ENCODE measurements around the gene PLSCR1.
"Not testable (repeated sequence)": the region's sequence is repeated elsewhere in the genome, so short reads cannot be mapped to it uniquely, and the experiment has no call there.

PLSCR1 gene

DNA sequence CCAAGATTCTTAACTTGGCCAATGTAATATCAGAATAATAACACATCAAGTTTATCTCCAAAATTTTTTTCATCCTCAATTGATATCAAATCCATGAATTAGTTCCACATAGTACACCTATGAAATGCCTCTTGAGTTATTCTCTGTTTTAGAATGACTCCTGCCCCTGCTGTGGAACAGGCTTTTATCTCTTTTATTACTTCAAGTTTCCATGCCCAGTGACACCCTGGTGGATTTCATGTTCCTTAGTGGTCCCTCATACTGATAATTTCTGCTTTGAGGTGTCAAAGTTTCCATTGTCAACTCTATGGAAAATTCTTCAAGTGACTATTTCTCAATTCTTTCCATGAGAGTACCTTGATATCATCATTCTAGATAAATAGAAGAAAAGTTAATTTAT is 24.6 kb downstream of the PLSCR1 start:
- no peak for DNase-seq (ENCODE audit: insufficient read length, low spot score)
- no peak for FAIRE-seq

DNA sequence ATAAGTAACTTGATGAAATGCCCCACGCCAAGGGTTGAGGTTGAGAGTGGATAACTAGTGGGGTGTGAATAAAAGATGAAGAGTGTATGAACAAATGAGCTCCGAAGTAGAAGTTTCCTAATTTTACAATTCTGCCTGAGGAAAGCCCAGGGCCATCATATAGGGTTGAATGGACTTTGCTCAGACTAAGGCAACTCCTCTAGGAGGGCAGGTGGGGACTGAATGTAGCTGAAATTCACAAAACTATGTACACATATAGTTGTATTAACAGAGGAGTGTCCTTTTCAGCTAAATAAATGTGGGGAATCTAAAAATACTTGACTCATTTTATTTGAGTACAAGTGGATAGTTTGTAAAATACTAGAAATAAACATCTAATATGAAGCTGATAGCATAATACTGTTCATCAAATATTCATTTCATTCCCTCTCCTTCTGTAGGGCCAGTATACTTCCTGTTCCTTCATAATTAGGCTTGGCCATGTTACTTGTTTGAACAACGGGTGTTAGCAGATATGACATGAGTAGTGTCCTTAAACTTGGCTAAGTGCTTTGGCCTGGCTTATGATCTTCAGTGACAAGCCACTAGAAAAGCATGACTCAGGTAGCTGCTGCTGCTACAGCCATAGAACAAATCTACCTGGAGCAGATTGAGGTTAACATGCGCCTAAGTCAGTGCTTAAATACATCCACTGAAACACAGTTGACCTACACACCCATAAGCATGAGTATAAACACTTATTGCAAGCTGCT is 26.5 kb downstream of the PLSCR1 start:
- DNase-seq (ENCODE audit: insufficient read length, low spot score) (no peak), FAIRE-seq (no peak)

DNA sequence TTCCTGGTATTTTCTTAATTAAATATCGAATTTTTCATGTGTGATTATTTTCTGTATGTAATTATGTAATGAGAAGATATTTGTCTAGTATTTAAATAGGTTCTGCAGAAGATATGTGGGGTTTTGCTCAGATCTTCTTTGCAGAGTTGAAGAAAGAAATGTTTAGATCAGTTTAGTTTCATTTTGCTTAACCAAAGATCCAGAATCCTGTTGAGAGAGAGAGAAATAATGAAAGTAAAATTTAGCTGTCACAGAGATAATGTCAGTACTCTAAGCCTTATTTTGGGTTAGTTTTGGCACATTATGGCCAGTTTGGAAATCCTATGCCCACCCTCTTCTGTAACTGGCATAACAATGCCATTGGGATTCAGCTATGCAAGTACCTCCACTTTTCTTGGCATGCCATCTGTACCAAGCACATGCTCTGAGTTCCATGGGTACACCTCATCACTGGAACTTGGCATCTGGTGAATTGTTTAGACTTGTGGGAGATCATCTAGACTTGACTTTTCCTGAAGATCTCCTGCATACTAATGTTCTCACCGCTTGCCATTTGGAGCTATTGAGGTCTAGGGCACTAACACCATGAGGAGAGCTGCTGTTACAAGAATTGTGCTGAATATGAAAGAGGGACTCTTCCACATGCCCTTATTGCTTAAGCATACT is 30.9 kb downstream of the PLSCR1 start:
- DNase-seq (ENCODE audit: insufficient read length, low spot score): no peak
- FAIRE-seq: no peak

DNA sequence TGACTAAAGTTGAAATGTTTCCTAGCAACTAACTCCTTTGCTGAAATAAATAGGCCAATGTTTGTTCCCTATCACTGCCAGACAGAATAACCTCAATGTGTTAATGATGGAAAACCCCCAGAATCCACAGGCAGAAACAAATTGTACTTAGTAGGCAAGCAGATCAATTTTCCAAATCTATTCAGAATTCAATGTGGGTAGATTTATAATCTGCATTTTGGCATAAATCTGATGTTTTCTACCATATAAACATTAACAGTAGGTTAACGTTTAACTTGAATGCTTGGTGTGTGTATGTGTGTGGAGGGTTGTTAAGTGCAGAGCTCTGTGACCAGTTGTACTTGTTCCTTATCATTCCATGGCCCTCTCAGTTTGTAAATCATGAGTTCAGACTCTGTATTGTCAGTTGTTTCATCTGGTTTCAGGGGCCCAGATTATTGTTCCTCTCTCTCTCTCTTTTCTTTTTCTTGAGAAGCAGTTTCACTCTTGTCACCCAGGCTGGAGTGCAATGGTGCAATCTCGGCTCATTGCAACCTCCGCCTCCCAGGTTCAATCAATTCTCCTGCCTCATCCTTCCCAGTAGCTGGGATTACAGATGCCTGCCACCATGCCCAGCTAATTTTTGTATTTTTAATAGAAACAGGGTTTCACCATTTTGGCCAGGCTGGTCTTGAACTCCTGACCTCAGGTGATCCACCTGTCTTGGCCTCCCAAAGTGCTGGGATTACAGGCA is 32.8 kb downstream of the PLSCR1 start:
- FAIRE-seq: no peak
- DNase-seq (ENCODE audit: insufficient read length, low spot score): no peak

DNA sequence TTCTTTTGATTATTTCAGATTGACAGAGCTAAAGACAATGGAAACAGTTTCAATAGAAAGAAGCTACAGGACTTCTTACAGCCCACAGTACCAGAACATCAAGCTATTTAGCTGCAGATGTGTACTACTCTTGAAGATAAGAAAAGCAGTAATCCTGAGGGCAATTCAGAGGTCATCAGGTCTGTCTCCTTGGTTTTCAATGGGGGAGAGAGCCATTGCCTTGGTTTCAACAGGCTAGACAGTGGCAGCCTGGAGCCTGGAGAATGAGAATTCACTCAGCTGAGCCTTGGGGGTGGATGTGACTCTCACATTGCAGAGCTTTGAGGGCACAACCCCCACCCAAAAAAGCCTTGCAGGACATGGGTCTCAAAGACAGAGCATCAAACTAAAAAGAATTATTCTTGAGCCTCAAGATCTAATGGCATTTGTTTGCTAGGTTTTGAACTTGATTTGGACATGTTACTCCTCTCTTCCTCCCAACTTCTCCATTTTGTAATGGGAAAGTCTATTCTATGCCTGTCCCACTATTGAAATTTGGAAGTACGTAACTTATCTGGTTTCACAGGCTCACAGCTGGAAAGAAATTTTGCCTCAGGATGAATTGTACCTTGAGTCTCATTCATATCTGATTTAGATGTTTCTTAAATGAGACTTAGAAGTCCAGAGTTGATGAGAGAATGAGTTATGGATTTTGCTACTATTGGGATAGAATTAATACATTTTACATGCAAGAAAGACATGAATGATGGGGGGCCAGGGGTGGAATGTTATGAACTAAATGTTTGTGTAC is 36.9 kb downstream of the PLSCR1 start:
- DNase-seq (ENCODE audit: insufficient read length, low spot score) (no peak), FAIRE-seq (no peak)

DNA sequence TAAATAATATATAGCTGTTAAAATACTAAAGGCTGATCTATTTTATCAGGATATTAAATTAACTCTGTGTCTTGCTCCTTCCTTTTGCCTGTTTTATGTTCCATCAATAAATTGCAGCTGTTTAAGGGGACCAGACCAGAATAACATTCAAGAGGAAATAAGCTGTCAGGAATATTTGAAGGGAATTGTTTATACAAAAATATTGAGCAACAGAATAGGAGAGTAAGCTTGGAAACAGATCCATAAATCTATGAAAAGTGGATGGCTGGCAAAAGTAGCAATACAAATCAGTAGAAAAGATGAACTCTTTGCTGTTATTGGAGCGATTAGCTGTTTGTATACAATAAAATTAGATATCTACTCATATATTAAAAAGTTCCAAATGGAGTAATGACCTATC is 38.9 kb downstream of the PLSCR1 start:
- DNase-seq (ENCODE audit: insufficient read length, low spot score) (no peak), FAIRE-seq (no peak)

DNA sequence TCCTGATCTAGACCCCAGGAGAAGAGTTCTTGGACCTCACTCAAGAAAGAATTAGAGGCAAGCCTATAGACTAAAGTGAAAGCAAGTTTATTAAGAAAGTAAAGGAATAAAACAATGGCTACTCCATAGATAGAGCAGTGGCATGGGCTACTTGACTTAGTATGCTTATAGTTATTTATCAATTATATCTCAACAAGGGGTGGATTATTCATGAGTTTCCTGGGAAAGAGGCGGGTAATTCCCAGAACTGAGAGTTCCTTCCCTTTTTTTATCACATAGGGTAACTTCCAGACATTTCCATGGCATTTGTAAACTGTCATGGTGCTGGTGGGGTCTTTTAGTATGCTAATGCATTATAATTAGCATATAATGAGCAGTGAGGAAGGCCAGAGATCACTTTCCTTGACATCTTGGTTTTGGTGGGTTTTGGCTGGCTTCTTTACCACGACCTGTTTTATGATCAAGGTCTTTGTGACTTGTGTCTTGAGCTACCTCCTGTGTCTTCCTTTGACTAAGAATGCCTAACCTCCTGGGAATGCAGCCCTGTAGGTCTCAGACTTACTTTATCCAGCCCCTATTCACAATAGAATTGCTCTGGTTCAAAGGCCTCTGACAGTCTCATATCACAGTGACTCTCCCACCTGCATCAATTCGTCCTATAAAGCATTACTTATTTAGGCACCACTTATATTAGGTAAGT is 39.8 kb downstream of the PLSCR1 start:
- DNase-seq (ENCODE audit: insufficient read length, low spot score): no peak
- FAIRE-seq: no peak

DNA sequence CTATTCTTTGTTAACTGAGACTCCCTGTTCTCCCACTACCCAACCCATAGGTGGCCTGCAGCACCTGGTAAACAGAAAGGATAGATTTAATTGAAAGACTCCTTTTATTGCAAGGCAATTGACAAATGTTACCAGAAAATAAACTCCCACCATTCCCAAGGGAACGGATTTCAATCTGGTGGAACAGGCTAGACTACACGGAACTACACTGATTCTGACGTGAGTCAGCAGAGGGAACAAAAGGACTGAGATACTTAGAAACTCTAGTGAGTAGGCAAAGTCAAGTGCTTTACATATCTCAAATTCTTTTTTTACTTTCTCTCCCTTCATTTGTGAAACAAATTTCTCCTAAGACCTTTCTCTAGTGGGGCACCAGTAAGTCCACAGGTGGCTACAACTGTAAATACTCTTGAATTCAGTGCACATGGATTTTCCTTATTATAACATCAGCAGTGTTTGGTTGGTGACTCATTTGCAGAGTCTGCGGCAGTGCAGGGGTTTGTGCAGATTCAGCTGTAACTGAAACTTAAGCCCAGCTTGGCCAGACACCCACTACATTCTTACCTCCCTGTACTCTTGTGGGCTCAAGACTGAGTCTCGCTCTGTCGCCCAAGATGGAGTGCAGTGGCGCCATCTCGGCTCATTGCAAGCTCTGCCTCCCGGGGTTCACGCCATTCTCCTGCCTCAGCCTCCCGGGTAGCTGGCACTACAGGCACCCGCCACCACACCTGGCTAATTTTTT is 40.8 kb downstream of the PLSCR1 start:
- peak; percentile 46 for DNase-seq (ENCODE audit: insufficient read length, low spot score)
- peak; percentile 74 for FAIRE-seq

DNA sequence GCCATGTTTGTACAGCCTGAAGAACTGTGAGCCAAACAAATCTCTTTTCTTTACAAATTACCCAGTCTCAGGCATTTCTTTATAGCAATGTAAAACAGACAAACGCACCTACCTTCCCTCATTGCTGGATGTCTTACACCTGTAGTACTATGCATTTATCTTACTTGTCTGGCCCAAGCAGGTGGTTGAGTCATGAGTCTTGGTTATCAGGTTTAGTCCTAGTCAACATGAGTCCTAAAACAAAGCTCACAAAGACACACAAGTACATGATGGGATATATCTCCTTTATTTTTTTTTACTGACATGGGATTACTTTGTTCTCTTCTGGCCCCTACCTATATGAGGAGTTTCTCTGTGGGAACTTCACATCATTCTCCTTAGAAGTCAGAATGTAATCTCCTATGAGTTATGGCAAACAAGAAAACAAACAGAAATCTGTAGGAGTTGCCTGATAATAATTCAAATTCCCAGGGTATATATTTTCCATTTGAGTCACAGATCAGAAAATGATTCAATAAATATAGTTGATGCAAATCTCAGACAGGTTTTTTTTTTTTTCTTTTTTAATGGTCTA is 41.4 kb downstream of the PLSCR1 start:
- no peak for DNase-seq (ENCODE audit: insufficient read length, low spot score)
- FAIRE-seq: no peak

DNA sequence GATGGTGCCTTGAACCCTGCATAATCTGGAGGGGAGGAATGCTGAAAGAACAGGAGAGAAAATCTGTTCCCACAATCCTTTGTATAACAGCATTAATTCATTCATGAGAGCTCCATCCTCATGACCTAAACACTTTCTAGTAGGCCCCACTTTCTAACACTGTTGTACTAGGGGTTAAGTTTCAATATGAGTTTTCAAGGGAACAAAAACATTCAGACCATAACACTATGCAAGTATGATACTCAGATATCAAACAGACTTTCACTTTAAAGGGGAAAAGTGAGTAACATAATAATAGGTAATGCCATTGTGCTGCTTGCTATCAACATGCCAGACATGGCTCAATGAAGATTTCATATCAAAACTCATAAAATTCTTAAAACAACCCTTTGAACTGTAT is 42.7 kb downstream of the PLSCR1 start:
- FAIRE-seq (no peak), DNase-seq (ENCODE audit: insufficient read length, low spot score) (no peak)

DNA sequence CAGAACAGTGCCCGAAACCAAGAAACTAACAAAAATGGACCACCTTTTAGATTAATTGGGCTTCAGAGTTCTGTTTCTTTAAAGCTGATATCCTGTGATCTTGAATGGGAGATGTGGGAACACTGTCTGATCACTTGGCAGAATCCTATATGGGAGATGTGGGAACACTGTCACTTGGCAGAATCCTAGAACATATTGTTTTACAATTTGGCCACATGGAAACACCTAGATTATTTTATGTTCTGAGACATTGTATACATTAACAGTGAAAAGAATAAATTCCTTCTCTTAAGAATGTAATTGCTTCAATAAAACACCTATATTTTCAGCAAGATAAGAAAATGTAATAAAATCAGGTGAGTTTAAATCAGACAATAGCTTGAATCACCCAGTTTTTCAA is 44.7 kb downstream of the PLSCR1 start:
- no peak for FAIRE-seq
- DNase-seq (ENCODE audit: insufficient read length, low spot score): no peak

DNA sequence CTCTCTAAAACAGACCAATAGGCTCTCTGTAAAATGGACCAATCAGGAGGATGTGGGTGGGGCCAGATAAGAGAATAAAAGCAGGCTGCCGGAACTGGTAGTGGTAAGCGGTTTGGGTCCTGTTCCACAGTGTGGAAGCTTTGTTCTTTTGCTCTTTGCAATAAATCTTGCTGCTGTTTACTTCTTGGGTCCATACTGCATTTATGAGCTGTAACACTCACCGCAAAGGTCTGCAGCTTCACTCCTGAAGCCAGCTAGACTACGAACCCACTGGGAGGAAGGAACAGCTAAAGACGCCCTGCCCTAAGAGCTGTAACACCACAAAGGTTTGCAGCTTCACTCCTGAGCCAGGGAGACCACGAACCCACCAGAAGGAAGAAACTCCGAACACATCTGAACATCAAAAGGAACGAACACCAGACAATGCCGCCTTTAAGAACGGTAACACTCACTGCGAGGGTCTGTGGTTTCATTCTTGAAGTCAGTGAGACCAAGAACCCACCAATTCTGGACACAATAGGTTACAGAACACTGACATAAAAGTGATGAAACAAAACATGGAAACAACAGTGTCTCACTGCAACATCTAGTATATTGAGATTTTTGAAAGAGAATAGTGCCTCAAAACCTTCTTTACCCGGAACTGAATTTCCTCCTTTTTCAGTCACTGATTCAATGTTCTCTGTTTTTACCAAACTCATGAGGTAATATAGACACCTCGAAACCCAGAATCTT is 46.2 kb downstream of the PLSCR1 start:
- DNase-seq (ENCODE audit: insufficient read length, low spot score) (no peak), FAIRE-seq (no peak)

DNA sequence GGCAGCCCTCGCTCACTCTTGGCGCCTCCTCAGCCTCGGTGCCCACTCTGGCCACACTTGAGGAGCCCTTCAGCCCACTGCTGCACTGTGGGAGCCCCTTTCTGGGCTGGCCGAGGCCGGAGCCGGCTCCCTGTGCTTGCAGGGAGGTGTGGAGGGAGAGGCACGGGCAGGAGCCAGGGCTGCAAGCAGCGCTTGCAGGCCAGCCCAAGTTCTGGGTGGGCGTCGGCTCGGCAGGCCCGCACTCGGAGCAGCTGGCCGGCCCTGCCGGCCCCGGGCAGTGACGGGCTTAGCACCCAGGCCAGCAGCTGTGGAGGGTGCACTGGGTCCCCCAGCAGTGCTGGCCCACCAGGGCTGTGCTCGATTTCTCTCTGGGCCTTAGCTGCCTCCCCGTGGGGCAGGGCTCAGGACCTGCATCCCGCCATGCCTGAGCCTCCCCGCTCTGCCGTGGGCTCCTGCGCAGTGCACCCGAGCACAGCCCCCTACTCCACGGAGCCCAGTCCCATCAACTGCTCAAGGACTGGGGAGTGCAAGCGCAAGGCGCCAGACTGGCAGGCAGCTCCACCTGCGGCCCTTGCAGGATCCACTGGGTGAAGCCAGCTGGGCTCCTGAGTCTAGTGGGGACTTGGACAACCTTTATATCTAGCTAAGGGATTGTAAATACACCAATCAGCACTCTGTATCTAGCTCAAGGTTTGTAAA is 47.1 kb downstream of the PLSCR1 start:
- not testable (repeated sequence) for DNase-seq (ENCODE audit: insufficient read length, low spot score); FAIRE-seq

DNA sequence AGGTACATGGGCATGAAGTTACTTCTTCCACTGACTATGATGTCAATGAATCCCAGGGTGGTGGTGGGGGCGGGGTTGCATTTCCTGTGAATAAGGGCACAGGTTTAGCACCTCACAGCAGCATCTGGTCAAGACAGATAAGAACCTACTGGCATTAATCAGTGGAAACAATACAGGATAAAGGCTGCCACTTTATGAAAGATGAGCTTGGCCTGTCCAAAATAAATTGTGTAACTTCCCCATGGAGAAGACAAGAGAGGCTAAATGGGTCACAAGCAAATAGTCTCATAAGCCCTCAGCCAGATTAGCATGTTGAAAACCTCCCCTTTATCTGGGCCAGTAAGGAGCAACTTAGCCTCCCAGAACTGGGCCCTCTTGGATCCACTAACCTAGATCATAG is 47.7 kb downstream of the PLSCR1 start:
- DNase-seq (ENCODE audit: insufficient read length, low spot score) (no peak), FAIRE-seq (no peak)

DNA sequence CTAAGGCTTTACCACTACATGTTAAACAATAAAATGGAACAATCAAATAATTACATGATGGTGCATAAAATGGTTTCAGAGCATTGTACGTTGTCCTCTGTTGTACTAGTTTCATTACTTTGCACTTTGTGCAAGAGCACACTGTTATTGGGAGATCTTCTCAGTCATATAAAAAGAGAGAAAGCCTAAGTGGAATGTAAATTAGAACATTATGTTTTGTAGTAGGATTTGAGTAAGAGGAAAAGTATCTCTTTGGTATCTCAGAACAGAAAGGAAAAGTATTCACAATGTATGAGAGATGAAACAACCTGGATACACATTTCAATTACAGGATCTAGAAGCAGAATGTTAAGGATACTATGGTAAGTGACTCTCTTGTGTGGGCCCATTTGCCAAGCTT is 48.2 kb downstream of the PLSCR1 start:
- no peak for FAIRE-seq
- no peak for DNase-seq (ENCODE audit: insufficient read length, low spot score)

DNA sequence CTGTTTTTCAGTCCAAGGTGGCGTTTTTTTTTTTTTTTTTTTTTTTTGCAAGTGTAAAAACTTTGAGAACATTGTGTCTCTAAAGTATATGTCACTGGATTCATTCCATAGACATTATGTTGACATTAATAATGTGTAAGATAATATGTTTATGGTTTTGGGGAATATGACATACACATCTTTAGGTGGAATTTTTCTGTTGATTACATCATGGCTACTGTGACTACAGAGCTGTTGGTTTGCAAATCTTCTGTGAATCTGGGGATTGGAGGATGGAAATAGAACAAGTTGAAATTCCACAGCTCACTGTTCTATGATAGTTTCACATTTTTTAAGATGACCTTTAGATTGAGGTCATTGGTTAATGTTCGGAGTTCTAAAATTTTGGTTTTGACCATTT is 50.6 kb downstream of the PLSCR1 start:
- no peak for DNase-seq (ENCODE audit: insufficient read length, low spot score)
- FAIRE-seq: no peak

DNA sequence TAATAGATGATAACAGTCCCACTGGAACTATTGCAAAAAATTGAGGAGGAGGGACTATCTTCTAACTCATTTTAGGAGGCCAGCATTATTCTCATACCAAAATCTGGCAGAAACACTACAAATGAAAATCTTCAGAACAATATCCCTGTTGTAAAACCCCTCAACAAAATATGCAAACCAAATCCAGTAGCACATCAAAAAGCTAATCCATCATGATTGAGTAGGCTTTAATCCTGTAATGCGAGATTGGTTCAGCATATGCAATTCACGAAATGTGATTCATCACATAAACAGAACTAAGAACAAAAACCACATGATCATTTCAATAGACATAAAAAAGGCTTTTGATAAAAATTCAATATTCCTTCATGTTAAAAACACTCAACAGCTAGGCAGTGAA is 51.2 kb downstream of the PLSCR1 start:
- DNase-seq (ENCODE audit: insufficient read length, low spot score) (no peak), FAIRE-seq (no peak)

DNA sequence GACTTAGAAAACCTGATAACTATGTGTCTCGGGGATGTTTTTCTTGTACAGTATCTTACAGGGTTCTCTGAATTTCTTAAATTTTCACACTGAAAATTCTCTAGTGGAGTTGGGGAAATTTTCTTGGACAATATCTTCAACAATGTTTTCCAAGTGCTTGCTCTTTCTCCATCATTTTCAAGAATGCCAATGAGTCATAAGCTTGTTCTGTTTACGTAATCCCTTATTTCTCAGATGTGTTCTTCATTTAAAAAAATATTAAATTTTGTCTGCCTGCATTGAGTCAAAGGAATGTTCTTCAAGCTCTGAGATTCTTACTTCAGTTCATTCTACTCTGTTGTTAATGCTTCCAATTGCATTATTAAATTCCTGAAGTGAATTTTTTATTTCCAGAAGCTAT is 53.1 kb downstream of the PLSCR1 start:
- FAIRE-seq (no peak), DNase-seq (ENCODE audit: insufficient read length, low spot score) (no peak)

Data from HTR-8/SVneo (cell line).